Left lung (tissue), 10 donors: Measurements from ENCODE around the gene RNF167. TPM values are rescaled to one million over a fixed set of nuclear protein-coding genes. Genes with fewer than 3 reads are reported as not detected.

Experiments used
- ATAC-seq: fragments of 200-7000 bp; cut with Tn5 transposase; one replicate; pipeline ENCODE4 v1.9.1; 2020; ENCODE audit warnings: moderate library complexity
- DNase-seq, 4 donors: peaks; one replicate each; pipeline ENCODE4 v3.0.0-alpha.2; 2013 to 2020
- H3K27ac ChIP-seq, 2 donors: fragments of 200-600 bp; sonication (generic) in 1 of 2; one replicate each; pipeline versions ENCODE4 v1.5.0 to v1.8.0; 2020 to 2021
- H3K27me3 ChIP-seq, 2 donors: fragments of 200-600 bp; sonication (generic) in 1 of 2; one replicate each; pipeline versions ENCODE4 v1.5.0 to v1.8.0; 2020 to 2021
- H3K36me3 ChIP-seq, 2 donors: fragments of 200-600 bp; sonication (generic) in 1 of 2; one replicate each; pipeline versions ENCODE4 v1.5.0 to v1.8.0; 2020 to 2021
- H3K4me1 ChIP-seq, 2 donors: fragments of 200-600 bp; one replicate each; pipeline ENCODE4 v1.8.0; 2021
- H3K4me3 ChIP-seq, 2 donors: fragments of 200-600 bp; sonication (generic) in 1 of 2; one replicate each; pipeline versions ENCODE4 v1.5.0 to v1.8.0; 2020 to 2021; ENCODE audit warnings: mild to moderate bottlenecking in 1 of 2
- H3K9me3 ChIP-seq, 2 donors: fragments of 200-600 bp; sonication (generic) in 1 of 2; one replicate each; pipeline versions ENCODE4 v1.5.0 to v1.8.0; 2020 to 2021
- CTCF ChIP-seq, 2 donors: fragments of 200-600 bp; sonication (generic) in 1 of 2; IDR thresholded peaks; one replicate each; pipeline versions ENCODE4 v1.5.0 to v1.8.0; 2021; ENCODE audit warnings: antibody characterized with exemption in 2 of 2
- intact Hi-C, 2 donors: fragments of 100-400 bp; cut with DNase I; formaldehyde crosslinking; loops; one replicate each; pipeline versions ENCODE4 v1.11.2 to v1.14.2; 2022
- polyA plus RNA-seq, 6 donors: library from polyadenylated mRNA; unstranded; fragments of 120-200 nt; gene quantifications; one replicate each; pipeline ENCODE4 v1.2.1, GENCODE V29; 2013; ENCODE audit not compliant: insufficient read length in 6 of 6
- total RNA-seq, 2 donors: library from RNA; stranded (reverse); fragmentation: NEBNext Ultra II Directional; extraction: Animal tissue kit (Norgen Biotek cat#: 25700); gene quantifications; one replicate each; pipeline ENCODE4 v1.2.1, GENCODE V29; 2021
- donor health status: DM: no; HTN: yes; CAD: no.
- donor health status: DM: no; HTN: no; CAD: no.

The RNF167 gene
- total and polyA plus RNA-seq, 8 donors: 101 to 126 (median 117) TPM

DNA sequence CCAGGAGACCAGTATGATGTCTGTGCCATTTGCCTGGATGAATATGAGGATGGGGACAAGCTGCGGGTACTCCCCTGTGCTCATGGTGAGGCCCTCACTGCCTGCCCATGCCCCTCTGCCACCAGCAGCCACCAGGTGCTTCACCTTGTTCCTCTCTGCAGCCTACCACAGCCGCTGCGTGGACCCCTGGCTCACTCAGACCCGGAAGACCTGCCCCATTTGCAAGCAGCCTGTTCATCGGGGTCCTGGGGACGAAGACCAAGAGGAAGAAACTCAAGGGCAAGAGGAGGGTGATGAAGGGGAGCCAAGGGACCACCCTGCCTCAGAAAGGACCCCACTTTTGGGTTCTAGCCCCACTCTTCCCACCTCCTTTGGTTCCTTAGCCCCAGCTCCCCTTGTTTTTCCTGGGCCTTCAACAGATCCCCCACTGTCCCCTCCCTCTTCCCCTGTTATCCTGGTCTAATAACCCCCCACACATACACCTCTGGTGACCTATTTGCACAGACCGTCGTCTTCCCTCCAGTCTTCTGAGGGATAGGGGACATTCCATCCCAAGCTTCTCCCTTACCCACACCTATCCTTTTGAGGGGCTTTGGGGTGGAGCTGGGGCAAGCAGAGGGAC, 4.6 kb downstream of the RNF167 start:
- H3K27ac ChIP-seq: peak overlapping the region; percentile 58 to 100
- no peaks in the 10 kb centered on the region for H3K9me3 ChIP-seq
- no peaks in the 10 kb centered on the region for H3K27me3 ChIP-seq
- TF ChIP-seq CTCF (IDR thresholded peaks at IDR 0.05): no peak
- intact Hi-C loops: no loop called here
- peak in 1 of 4 donors; percentile 78 for DNase-seq
- ATAC-seq: no peak
- peak overlapping the region in 1 of 2 donors; percentile 100 for H3K4me3 ChIP-seq
- H3K36me3 ChIP-seq: peaks cover 0 to 53% of the 10 kb centered on the region in 2 donors
- peaks cover 29 to 64% of the 10 kb centered on the region in 2 donors for H3K4me1 ChIP-seq

DNA sequence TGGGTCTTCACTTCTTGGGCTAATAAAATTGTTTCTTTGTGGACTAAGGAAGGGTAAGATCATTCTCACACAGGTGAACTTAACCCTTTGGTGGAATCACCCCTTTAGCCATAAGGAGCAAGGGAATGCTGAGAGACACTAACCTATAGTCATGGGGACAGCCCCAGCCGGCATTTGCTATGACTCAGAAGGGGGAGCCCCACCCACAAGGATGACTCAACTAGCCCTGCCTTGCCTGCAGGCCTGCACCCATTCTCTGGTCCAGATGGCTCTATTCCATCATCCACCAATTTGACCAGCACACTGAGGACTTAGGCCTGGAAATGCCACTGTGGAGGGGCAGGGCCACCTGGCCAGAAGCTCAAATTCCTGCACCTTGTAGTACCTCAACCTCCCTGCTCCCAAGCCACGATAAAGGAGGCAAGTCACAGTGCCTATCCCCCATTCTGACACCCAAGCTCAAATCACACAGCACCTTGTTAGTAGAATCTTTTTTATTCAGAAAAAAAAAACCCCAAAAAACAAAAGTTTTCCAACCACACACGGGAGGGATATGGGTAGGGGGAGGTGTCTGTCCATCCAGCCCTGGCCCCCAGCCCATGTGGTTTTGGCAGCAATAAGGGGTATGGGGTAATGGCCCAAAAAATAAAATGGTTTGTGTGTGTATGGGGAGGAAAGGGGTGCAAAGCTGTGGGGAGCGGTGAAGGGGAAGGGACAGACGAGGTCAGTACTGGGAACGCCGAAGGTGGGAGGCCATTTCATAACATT, 5.3 kb downstream of the RNF167 start:
- peak; percentile 11 for ATAC-seq

GRCh38 chr17:4945944-4946280, 5.8 kb downstream of the RNF167 start:
- Histone ChIP-seq H3K36me3 (peaks cover 0 to 53% of the 10 kb centered on the region in 2 donors), H3K27me3 (no peaks in the 10 kb centered on the region), H3K27ac (peak overlapping the region; percentile 99 to 100), H3K4me1 (peaks cover 29 to 71% of the 10 kb centered on the region in 2 donors), H3K9me3 (no peaks in the 10 kb centered on the region), H3K4me3 (peak overlapping the region in 1 of 2 donors; percentile 100)
- ATAC-seq (no peak), DNase-seq (no peak)
- TF ChIP-seq CTCF (IDR thresholded peaks at IDR 0.05): no peak
- intact Hi-C loops: no loop called here

More for the DNA sequence above, 5.3 kb downstream of the RNF167 start:
- peak in 2 of 4 donors; percentile 88 to 93 for DNase-seq
- intact Hi-C loops: no loop called here
- TF ChIP-seq CTCF (IDR thresholded peaks at IDR 0.05): no peak
- H3K36me3 ChIP-seq: peaks cover 0 to 53% of the 10 kb centered on the region in 2 donors
- no peaks in the 10 kb centered on the region for H3K9me3 ChIP-seq
- peak overlapping the region in 1 of 2 donors; percentile 100 for H3K4me3 ChIP-seq
- peak overlapping the region; percentile 58 to 100 for H3K27ac ChIP-seq
- H3K4me1 ChIP-seq: peaks cover 29 to 69% of the 10 kb centered on the region in 2 donors
- no peaks in the 10 kb centered on the region for H3K27me3 ChIP-seq

- Histone ChIP-seq H3K27me3 (no peaks in the 10 kb centered on the region), H3K4me3 (peak overlapping the region; percentile 87 to 100), H3K9me3 (no peaks in the 10 kb centered on the region), H3K4me1 (peaks cover 24 to 71% of the 10 kb centered on the region in 2 donors), H3K36me3 (peaks cover 0 to 53% of the 10 kb centered on the region in 2 donors), H3K27ac (peak overlapping the region; percentile 99 to 100)
- intact Hi-C loops: no loop called here
- DNase-seq (peak in 1 of 4 donors; percentile 7), ATAC-seq (no peak)
- TF ChIP-seq CTCF (IDR thresholded peaks at IDR 0.05): no peak
These were observed 6.4 kb downstream of the RNF167 start for GRCh38 chr17:4946312-4946976.

DNA sequence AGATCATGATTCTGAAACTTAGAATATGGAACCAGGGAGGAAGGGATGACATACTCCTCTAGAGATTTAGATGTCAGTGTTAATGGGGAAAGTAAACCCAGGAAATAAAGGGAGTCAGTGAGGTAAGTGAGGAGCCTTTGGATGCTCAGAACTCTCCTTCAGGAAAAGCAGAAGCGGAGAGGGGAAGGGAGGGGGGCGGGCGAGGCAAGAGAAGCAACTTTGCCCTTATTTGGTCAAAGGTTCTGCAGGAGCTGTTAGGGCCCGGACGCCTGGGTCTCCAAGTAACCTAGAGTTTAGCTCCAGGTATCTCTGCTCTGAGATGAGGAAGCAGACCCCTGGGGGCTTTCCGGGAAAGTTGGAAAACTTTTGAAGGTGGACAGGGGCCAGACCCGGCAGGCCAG, 6.9 kb downstream of the RNF167 start:
- TF ChIP-seq CTCF (IDR thresholded peaks at IDR 0.05): no peak
- DNase-seq (peak in 1 of 4 donors; percentile 61), ATAC-seq (no peak)
- H3K36me3 ChIP-seq: peaks cover 0 to 53% of the 10 kb centered on the region in 2 donors
- H3K9me3 ChIP-seq: no peaks in the 10 kb centered on the region
- H3K4me1 ChIP-seq: peaks cover 21 to 71% of the 10 kb centered on the region in 2 donors
- peak overlapping the region; percentile 87 to 100 for H3K4me3 ChIP-seq
- H3K27ac ChIP-seq: peak overlapping the region; percentile 99 to 100
- intact Hi-C loops: no loop called here
- H3K27me3 ChIP-seq: no peaks in the 10 kb centered on the region
